Measurements from ENCODE around the gene OR1S2. TPM values are rescaled to one million over a fixed set of nuclear protein-coding genes. Genes with fewer than 3 reads are reported as not detected.
"Not testable (repeated sequence)": the region's sequence is repeated elsewhere in the genome, so short reads cannot be mapped to it uniquely, and the experiment has no call there.

Gene OR1S2
- not detected in 3 replicates for total RNA-seq
- long read RNA-seq = 0 reads

- Mint-ChIP-seq H3K4me1 (ENCODE audit: low read depth) (no peaks in the 10 kb centered on the region), H3K36me3 (ENCODE audit: low read depth) (no peaks in the 10 kb centered on the region), H3K4me3 (ENCODE audit: unreplicated experiment) (no peak within 1 kb of the TSS), H3K27ac (ENCODE audit: unreplicated experiment) (no peak within 1 kb of the TSS), H3K9me3 (ENCODE audit: low read depth) (peaks cover under 1% of the 10 kb centered on the region), H3K27me3 (ENCODE audit: low read depth) (peaks cover 7% of the 10 kb centered on the region)
- no peak for DNase-seq (ENCODE audit: low spot score)
- TF ChIP-seq, protein P1, sequence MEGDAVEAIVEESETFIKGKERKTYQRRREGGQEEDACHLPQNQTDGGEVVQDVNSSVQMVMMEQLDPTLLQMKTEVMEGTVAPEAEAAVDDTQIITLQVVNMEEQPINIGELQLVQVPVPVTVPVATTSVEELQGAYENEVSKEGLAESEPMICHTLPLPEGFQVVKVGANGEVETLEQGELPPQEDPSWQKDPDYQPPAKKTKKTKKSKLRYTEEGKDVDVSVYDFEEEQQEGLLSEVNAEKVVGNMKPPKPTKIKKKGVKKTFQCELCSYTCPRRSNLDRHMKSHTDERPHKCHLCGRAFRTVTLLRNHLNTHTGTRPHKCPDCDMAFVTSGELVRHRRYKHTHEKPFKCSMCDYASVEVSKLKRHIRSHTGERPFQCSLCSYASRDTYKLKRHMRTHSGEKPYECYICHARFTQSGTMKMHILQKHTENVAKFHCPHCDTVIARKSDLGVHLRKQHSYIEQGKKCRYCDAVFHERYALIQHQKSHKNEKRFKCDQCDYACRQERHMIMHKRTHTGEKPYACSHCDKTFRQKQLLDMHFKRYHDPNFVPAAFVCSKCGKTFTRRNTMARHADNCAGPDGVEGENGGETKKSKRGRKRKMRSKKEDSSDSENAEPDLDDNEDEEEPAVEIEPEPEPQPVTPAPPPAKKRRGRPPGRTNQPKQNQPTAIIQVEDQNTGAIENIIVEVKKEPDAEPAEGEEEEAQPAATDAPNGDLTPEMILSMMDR (IDR thresholded peaks at IDR 0.05) = no peak
Measured at GRCh38 chr11:58204042-58204441, at the start of gene OR1S2. TSS of gene OR1S2 (minus strand) at chr11:58204142. CDS start at chr11:58204142, 0 bp downstream.

DNA sequence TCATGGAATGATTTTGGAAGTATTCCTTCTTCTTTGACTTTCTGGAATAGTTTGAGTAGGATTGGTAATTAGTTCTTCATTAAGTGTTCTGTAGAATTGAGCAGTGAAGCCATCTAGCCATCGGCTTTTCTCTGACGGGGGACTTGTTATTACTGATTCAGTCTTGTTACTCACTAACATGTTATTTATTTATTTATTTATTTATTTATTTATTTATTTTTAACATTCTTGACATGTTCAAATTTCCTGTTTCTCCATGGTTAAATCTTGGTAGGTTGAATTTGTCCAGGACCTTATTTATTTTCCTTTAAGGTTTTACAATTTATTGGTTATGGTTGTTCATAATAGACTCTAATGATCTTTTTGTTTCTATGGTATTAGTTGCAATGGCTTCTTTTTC, 40.0 kb upstream of the OR1S2 start:
- H3K27me3 Mint-ChIP-seq (ENCODE audit: low read depth) = peaks cover 8% of the 10 kb centered on the region
- no peaks in the 10 kb centered on the region for H3K4me1 Mint-ChIP-seq (ENCODE audit: low read depth)
- no peak overlapping the region for H3K27ac Mint-ChIP-seq (ENCODE audit: unreplicated experiment)
- TF ChIP-seq, protein P1 (IDR thresholded peaks at IDR 0.05) = no peak
- H3K4me3 Mint-ChIP-seq (ENCODE audit: unreplicated experiment) = no peak overlapping the region
- peaks cover 26% of the 10 kb centered on the region for H3K9me3 Mint-ChIP-seq (ENCODE audit: low read depth)
- peaks cover 1% of the 10 kb centered on the region for H3K36me3 Mint-ChIP-seq (ENCODE audit: low read depth)
- no peak for DNase-seq (ENCODE audit: low spot score)

DNA sequence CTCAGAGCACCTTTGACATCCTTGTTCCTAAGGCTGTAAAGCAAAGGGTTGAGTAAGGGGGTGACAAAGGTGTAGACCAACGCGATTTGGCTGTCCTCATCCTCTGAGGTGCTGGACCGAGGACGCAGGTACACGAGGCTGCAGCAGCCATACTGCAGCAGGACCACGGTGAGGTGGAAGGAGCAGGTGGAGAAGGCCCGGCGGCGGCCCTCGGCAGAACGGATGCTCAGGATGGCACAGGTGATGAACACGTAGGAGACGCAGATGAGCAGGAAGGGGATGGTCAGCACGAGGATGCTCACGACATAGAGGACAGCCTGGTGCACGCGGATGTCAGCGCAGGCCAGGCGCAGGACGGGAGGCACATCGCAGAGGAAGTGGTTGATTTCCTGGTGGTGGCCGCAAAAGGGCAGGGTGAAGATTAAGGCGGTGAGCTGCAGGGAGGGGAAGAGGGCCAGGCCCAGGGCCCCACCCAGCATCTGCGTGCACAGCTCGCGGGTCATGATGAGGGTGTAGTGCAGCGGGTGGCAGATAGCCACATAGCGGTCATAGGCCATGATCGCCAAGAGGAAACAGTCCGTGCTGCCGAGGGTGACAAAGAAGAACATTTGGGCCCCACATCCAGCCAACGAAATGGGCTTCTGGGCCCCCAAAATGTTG, 24.1 kb upstream of the OR1S2 start:
- Mint-ChIP-seq H3K4me3 (ENCODE audit: unreplicated experiment) (no peak overlapping the region), H3K36me3 (ENCODE audit: low read depth) (no peaks in the 10 kb centered on the region), H3K4me1 (ENCODE audit: low read depth) (no peaks in the 10 kb centered on the region), H3K27me3 (ENCODE audit: low read depth) (peaks cover 12% of the 10 kb centered on the region), H3K9me3 (ENCODE audit: low read depth) (no peaks in the 10 kb centered on the region), H3K27ac (ENCODE audit: unreplicated experiment) (no peak overlapping the region)
- TF ChIP-seq, protein P1 (IDR thresholded peaks at IDR 0.05) = no peak
- peak; percentile 87 for DNase-seq (ENCODE audit: low spot score)

- DNase-seq (ENCODE audit: low spot score) = no peak
- TF ChIP-seq, protein P1 (IDR thresholded peaks at IDR 0.05) = no peak
- no peaks in the 10 kb centered on the region for H3K4me1 Mint-ChIP-seq (ENCODE audit: low read depth)
- H3K27ac Mint-ChIP-seq (ENCODE audit: unreplicated experiment) = no peak overlapping the region
- H3K9me3 Mint-ChIP-seq (ENCODE audit: low read depth) = peaks cover 2% of the 10 kb centered on the region
- H3K4me3 Mint-ChIP-seq (ENCODE audit: unreplicated experiment) = no peak overlapping the region
- H3K27me3 Mint-ChIP-seq (ENCODE audit: low read depth) = peaks cover 8% of the 10 kb centered on the region
- no peaks in the 10 kb centered on the region for H3K36me3 Mint-ChIP-seq (ENCODE audit: low read depth)
Measured at GRCh38 chr11:58222721-58223120, 18.8 kb upstream of the OR1S2 start.

GRCh38 chr11:58216476-58216875, 12.5 kb upstream of the OR1S2 start:
- TF ChIP-seq, protein P1 (IDR thresholded peaks at IDR 0.05) = no peak
- Mint-ChIP-seq H3K27ac (ENCODE audit: unreplicated experiment) (no peak overlapping the region), H3K27me3 (ENCODE audit: low read depth) (peaks cover 4% of the 10 kb centered on the region), H3K4me3 (ENCODE audit: unreplicated experiment) (no peak overlapping the region), H3K4me1 (ENCODE audit: low read depth) (no peaks in the 10 kb centered on the region), H3K9me3 (ENCODE audit: low read depth) (no peaks in the 10 kb centered on the region), H3K36me3 (ENCODE audit: low read depth) (no peaks in the 10 kb centered on the region)
- no peak for DNase-seq (ENCODE audit: low spot score)

DNA sequence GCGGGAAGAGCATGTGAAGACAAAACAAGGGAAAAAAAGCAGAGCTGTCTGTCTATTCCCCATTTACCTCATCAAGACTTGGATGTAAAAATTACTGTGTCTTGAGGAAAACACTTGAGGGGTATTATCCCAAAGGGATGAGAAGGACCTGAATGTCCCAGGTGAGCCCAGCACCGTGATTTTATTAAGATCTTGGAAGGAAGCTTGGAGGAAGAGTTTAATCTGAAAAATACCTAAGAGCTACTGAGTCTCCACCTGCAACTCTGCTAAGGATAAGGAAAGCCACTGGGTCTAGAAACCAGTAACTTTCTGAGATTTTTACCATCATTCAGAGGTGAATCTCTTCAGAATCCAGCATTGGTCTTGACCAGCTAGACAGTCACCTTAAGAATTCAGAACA, 8.5 kb upstream of the OR1S2 start, which contains the start of gene OR1S1:
TSS of gene OR1S1 (plus strand) at position 301 of the 400 bp plus-strand sequence.
- not testable (repeated sequence) for H3K4me3 Mint-ChIP-seq (ENCODE audit: unreplicated experiment); H3K27ac Mint-ChIP-seq (ENCODE audit: unreplicated experiment); H3K4me1 Mint-ChIP-seq (ENCODE audit: low read depth); H3K36me3 Mint-ChIP-seq (ENCODE audit: low read depth); DNase-seq (ENCODE audit: low spot score); H3K27me3 Mint-ChIP-seq (ENCODE audit: low read depth); H3K9me3 Mint-ChIP-seq (ENCODE audit: low read depth)
